Ishikawa (cell line): Measurements from ENCODE around the gene LCMT1.

Experiments
- EGR1 ChIP-seq: IDR thresholded peaks from 2 replicates; pipeline ENCODE4 v1.6.1; 2012
- EP300 ChIP-seq: IDR thresholded peaks from 2 replicates; pipeline ENCODE4 v1.6.1; 2012; ENCODE audit warnings: borderline replicate concordance
- FOXM1 ChIP-seq: IDR thresholded peaks from 2 replicates; pipeline ENCODE4 v1.6.1; 2012; ENCODE audit warnings: low read depth, borderline replicate concordance
- TAF1 ChIP-seq: IDR thresholded peaks from 2 replicates; pipeline ENCODE4 v1.6.1; 2012; ENCODE audit warnings: low read depth, mild to moderate bottlenecking
- TEAD4 ChIP-seq: IDR thresholded peaks from 2 replicates; pipeline ENCODE4 v1.6.1; 2012
- TF ChIP-seq, protein P1 (sequence below): IDR thresholded peaks from 2 replicates; pipeline ENCODE4 v1.6.1; 2012; ENCODE audit warnings: low read depth, mild to moderate bottlenecking

DNA sequence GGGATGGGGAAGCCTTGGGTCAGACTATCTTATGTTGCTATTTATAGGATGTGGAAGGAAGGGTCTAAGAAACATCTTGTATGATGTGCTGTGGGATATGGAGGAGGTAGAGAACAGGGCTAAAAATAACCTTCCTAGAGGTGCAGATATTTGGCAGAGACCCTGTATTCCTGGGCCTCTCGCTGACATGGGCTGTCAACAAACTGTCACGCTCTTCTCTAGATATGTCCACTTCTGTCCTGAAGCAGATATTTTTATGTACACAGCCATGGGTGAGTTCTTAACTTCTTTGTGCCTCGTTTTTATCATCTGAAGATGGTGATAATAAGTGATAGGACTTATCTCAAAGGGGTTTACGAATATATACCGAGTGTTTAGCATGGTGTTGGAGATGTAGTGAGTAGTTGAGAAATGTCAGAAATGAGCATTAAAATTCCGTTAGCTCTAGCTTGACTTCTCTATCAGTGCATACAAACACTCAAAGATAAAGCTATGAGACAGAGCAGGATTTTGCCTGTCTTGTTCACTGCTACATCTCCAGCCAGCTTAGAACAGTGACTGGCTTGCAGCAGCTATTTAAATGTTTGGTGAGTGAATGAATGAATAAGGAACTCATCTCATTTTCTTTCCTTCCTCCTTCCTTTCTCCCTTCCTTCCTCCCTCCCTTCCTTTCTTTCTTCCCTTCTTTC, 102.3 kb downstream of the LCMT1 start:
- no peak for TF ChIP-seq TAF1
- TF ChIP-seq EGR1: no peak
- no peak for TF ChIP-seq FOXM1
- TF ChIP-seq, protein P1, sequence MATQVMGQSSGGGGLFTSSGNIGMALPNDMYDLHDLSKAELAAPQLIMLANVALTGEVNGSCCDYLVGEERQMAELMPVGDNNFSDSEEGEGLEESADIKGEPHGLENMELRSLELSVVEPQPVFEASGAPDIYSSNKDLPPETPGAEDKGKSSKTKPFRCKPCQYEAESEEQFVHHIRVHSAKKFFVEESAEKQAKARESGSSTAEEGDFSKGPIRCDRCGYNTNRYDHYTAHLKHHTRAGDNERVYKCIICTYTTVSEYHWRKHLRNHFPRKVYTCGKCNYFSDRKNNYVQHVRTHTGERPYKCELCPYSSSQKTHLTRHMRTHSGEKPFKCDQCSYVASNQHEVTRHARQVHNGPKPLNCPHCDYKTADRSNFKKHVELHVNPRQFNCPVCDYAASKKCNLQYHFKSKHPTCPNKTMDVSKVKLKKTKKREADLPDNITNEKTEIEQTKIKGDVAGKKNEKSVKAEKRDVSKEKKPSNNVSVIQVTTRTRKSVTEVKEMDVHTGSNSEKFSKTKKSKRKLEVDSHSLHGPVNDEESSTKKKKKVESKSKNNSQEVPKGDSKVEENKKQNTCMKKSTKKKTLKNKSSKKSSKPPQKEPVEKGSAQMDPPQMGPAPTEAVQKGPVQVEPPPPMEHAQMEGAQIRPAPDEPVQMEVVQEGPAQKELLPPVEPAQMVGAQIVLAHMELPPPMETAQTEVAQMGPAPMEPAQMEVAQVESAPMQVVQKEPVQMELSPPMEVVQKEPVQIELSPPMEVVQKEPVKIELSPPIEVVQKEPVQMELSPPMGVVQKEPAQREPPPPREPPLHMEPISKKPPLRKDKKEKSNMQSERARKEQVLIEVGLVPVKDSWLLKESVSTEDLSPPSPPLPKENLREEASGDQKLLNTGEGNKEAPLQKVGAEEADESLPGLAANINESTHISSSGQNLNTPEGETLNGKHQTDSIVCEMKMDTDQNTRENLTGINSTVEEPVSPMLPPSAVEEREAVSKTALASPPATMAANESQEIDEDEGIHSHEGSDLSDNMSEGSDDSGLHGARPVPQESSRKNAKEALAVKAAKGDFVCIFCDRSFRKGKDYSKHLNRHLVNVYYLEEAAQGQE: no peak
- TF ChIP-seq EP300: no peak
- no peak for TF ChIP-seq TEAD4
